ENCODE results near the gene HAUS7. TPM values are rescaled to one million over a fixed set of nuclear protein-coding genes. Genes with fewer than 3 reads are reported as not detected.

The HAUS7 gene
- total RNA-seq, 1 experiment from 2014 or later, result 46.5 TPM

DNA sequence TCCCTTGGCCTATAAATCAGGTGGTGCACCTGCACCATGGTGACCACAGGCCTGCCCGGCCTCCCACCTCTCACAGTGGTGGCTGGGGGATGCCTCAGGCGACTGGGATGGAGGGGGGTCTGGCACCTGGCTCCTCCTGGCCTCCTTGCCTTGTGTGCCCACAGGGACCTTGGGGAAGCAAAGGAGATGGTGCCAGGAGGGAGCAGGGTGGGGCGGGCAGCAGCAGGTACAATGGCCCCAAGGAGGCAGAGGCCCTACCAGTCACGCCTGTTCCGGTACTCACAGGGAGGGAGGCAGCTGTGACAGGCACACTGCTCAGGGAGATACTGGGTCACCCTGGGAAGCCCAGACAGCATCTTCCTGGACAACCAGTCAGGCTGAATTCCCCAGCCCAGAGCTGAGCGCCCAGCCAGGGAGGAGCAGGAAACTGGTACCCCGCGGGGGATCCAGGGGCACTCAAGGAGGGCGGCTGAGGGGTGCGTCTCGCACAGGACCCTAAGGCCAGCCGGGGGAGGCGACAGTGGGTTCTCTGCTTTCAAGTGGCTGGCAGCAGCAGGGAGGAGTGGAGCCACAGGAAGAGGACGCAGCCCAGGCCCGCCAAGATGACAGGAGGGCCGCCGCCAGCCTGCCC is 23.3 kb downstream of the HAUS7 start (continued):
- no peak for TF ChIP-seq NR2C2 (CRISPR knock-in tag; IDR thresholded peaks at IDR 0.05)
- TF ChIP-seq, protein P1, sequence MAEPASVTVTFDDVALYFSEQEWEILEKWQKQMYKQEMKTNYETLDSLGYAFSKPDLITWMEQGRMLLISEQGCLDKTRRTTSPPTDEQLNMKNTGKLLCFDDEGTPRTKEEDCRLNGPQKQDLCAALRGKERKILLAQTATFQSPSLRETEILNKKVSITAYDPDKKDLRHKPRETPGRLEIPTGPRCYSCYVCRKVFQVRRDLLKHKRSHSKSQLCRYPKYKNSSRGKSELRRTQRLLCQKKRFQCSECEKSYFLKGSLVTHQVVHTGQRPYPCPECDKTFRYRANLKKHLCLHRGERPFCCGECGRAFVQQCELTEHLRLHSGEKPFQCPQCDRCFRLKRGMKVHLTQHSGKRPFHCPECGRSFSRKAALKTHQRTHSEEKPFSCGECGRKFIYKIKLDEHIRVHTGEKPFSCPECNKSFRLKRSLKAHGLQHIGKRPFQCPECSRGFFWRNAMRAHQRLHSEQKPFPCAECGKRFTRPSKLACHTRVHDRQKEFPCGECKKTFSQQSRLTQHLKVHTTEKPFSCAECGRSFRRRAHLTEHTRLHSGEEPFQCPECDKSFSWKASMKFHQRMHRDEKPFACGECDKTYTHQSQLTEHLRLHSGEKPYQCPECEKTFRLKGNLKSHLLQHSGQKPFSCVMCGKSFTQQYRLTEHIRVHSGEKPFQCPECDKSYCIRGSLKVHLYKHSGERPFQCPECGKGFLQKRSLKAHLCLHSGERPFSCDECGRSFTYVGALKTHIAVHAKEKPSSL (CRISPR knock-in tag; conservative IDR thresholded peaks at IDR 0.05), result no peak

DNA sequence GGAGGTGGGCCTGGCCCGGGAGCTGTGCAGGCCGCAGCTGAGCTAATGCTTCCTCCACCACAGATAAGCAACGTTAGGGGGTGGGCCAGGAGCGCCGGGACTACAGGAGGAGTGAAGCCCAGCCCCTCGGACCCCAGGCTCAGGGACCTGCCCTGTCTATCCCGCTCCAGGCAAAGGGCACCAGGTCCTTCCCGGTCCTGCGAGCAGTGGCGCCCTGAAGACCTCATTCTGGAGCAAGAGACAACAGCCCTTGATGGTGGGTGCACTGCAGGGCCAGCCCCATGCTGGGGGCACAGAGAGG is 23.8 kb downstream of the HAUS7 start:
- DNase-seq (ENCODE audit: low spot score), result no peak
- no peaks in the 10 kb centered on the region for H3K4me1 Mint-ChIP-seq
- peaks cover 3% of the 10 kb centered on the region; the same call in 1 of the 2 replicates for H3K36me3 Mint-ChIP-seq
- no peak overlapping the region for H3K27ac Mint-ChIP-seq
- ChIA-PET CTCF (interaction anchor here (1.3 kb wide), 1 partner anchor 24 kb away, joined by 4 read pairs; the partner anchor contains the start of gene HAUS7), POLR2A (no interaction called here)
- TF ChIP-seq, protein P2, sequence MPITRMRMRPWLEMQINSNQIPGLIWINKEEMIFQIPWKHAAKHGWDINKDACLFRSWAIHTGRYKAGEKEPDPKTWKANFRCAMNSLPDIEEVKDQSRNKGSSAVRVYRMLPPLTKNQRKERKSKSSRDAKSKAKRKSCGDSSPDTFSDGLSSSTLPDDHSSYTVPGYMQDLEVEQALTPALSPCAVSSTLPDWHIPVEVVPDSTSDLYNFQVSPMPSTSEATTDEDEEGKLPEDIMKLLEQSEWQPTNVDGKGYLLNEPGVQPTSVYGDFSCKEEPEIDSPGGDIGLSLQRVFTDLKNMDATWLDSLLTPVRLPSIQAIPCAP (CRISPR knock-in tag; IDR thresholded peaks at IDR 0.05), result no peak
- TF ChIP-seq, protein P3, sequence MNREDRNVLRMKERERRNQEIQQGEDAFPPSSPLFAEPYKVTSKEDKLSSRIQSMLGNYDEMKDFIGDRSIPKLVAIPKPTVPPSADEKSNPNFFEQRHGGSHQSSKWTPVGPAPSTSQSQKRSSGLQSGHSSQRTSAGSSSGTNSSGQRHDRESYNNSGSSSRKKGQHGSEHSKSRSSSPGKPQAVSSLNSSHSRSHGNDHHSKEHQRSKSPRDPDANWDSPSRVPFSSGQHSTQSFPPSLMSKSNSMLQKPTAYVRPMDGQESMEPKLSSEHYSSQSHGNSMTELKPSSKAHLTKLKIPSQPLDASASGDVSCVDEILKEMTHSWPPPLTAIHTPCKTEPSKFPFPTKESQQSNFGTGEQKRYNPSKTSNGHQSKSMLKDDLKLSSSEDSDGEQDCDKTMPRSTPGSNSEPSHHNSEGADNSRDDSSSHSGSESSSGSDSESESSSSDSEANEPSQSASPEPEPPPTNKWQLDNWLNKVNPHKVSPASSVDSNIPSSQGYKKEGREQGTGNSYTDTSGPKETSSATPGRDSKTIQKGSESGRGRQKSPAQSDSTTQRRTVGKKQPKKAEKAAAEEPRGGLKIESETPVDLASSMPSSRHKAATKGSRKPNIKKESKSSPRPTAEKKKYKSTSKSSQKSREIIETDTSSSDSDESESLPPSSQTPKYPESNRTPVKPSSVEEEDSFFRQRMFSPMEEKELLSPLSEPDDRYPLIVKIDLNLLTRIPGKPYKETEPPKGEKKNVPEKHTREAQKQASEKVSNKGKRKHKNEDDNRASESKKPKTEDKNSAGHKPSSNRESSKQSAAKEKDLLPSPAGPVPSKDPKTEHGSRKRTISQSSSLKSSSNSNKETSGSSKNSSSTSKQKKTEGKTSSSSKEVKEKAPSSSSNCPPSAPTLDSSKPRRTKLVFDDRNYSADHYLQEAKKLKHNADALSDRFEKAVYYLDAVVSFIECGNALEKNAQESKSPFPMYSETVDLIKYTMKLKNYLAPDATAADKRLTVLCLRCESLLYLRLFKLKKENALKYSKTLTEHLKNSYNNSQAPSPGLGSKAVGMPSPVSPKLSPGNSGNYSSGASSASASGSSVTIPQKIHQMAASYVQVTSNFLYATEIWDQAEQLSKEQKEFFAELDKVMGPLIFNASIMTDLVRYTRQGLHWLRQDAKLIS (CRISPR knock-in tag; IDR thresholded peaks at IDR 0.05; ENCODE audit: borderline replicate concordance), result no peak
- no peak for TF ChIP-seq GABPB1 (CRISPR knock-in tag; IDR thresholded peaks at IDR 0.05)
- TF ChIP-seq JUN (CRISPR knock-in tag; IDR thresholded peaks at IDR 0.05), result no peak
- TF ChIP-seq NR2C2 (CRISPR knock-in tag; IDR thresholded peaks at IDR 0.05), result no peak
- no peak for TF ChIP-seq TCF7 (CRISPR knock-in tag; IDR thresholded peaks at IDR 0.05; ENCODE audit: low read depth)
- TF ChIP-seq SMAD3 (CRISPR knock-in tag; IDR thresholded peaks at IDR 0.05; ENCODE audit: borderline replicate concordance), result no peak
- no peak for TF ChIP-seq NR3C1 (CRISPR knock-in tag; conservative IDR thresholded peaks at IDR 0.05; ENCODE audit: low read depth)
- TF ChIP-seq, protein P4, sequence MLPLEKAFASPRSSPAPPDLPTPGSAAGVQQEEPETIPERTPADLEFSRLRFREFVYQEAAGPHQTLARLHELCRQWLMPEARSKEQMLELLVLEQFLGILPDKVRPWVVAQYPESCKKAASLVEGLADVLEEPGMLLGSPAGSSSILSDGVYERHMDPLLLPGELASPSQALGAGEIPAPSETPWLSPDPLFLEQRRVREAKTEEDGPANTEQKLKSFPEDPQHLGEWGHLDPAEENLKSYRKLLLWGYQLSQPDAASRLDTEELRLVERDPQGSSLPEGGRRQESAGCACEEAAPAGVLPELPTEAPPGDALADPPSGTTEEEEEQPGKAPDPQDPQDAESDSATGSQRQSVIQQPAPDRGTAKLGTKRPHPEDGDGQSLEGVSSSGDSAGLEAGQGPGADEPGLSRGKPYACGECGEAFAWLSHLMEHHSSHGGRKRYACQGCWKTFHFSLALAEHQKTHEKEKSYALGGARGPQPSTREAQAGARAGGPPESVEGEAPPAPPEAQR (CRISPR knock-in tag; IDR thresholded peaks at IDR 0.05), result no peak
- TF ChIP-seq, protein P5, sequence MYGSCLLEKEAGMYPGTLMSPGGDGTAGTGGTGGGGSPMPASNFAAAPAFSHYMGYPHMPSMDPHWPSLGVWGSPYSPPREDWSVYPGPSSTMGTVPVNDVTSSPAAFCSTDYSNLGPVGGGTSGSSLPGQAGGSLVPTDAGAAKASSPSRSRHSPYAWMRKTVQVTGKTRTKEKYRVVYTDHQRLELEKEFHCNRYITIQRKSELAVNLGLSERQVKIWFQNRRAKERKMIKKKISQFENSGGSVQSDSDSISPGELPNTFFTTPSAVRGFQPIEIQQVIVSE (CRISPR knock-in tag; IDR thresholded peaks at IDR 0.05; ENCODE audit: borderline replicate concordance), result no peak
- no peak for TF ChIP-seq ZNF396 (CRISPR knock-in tag; IDR thresholded peaks at IDR 0.05; ENCODE audit: borderline replicate concordance)
- TF ChIP-seq, protein P6, sequence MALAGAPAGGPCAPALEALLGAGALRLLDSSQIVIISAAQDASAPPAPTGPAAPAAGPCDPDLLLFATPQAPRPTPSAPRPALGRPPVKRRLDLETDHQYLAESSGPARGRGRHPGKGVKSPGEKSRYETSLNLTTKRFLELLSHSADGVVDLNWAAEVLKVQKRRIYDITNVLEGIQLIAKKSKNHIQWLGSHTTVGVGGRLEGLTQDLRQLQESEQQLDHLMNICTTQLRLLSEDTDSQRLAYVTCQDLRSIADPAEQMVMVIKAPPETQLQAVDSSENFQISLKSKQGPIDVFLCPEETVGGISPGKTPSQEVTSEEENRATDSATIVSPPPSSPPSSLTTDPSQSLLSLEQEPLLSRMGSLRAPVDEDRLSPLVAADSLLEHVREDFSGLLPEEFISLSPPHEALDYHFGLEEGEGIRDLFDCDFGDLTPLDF (CRISPR knock-in tag; IDR thresholded peaks at IDR 0.05), result no peak
- H3K9me3 Mint-ChIP-seq, result no peaks in the 10 kb centered on the region
- H3K27me3 Mint-ChIP-seq (ENCODE audit: low read depth), result no peaks in the 10 kb centered on the region
- ATAC-seq, result no peak
- H3K4me3 Mint-ChIP-seq, result no peak overlapping the region

Data from WTC11 (cell line).